OCI-LY3 (cell line): ENCODE results near the gene ZNF595.
"Not testable (repeated sequence)": the region's sequence is repeated elsewhere in the genome, so short reads cannot be mapped to it uniquely, and the experiment has no call there.

ENCODE experiments used
- EZH2phosphoT487 ChIP-seq: fragments of 200-600 bp; shearing (Covaris generic); IDR thresholded peaks from 2 replicates; pipeline ENCODE4 v1.6.1; 2018; ENCODE audit warnings: antibody characterized with exemption, mixed run types, low read depth
- TF ChIP-seq, protein P1 (sequence below): fragments of 200-600, 300-600 bp; sonication (generic); IDR thresholded peaks from 2 replicates; pipeline ENCODE4 v1.5.1; 2014; ENCODE audit warnings: antibody characterized with exemption, low read length, low read depth

DNA sequence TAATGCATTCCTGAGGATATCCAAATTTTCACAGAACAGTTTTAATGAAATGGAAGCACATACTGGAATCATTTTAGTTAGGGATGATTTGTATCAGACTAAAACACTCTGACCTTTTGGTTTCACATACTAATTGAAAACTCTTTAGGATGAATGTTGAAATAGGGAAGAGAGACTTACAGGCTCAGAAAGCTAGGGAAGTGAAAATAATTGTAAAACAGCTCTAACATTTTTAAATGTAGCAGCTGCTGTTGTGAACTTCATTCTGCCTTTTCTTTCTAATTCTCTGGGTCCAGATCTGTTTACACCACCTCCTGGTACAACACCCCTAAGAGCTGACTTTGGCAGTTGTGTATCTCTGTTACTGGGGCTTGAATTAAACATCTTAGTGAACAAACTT, 9.7 kb upstream of the ZNF595 start:
- TF ChIP-seq, protein P1, sequence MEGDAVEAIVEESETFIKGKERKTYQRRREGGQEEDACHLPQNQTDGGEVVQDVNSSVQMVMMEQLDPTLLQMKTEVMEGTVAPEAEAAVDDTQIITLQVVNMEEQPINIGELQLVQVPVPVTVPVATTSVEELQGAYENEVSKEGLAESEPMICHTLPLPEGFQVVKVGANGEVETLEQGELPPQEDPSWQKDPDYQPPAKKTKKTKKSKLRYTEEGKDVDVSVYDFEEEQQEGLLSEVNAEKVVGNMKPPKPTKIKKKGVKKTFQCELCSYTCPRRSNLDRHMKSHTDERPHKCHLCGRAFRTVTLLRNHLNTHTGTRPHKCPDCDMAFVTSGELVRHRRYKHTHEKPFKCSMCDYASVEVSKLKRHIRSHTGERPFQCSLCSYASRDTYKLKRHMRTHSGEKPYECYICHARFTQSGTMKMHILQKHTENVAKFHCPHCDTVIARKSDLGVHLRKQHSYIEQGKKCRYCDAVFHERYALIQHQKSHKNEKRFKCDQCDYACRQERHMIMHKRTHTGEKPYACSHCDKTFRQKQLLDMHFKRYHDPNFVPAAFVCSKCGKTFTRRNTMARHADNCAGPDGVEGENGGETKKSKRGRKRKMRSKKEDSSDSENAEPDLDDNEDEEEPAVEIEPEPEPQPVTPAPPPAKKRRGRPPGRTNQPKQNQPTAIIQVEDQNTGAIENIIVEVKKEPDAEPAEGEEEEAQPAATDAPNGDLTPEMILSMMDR, result not testable (repeated sequence)
- TF ChIP-seq EZH2phosphoT487, result not testable (repeated sequence)
